ENCODE results near the gene PFAS.

Gene PFAS

DNA sequence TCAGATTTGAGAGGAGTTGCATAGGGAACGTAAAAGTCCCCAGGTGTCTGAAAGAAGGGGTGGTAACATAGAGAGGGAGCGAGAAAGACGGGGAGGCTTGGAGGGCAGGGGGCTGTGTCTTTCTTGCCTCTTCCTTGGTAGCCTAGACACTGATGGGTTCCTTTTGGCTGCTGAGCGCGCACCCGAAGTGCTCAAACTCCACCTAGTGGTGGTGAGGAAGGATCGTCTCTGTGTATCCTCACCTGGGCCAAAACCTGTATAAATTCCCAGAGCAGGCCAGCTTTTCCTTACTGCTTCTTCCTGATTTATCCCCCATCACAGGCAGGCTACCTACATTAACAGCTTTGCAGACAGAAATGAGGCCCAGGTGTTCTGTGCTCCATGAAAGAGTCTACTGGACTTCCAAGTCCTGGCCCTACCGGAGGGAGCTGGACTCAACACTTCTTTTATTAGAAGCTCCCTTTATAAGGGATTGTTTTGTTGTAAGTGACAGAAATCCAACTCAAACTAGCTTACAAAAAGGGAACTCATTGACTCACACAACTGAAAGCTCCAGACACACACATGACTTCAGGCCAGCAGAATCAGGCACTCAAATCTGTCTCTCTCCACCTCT lies 51.6 kb downstream of the PFAS start:
- DNase-seq, result peak; percentile 9 to 79

DNA sequence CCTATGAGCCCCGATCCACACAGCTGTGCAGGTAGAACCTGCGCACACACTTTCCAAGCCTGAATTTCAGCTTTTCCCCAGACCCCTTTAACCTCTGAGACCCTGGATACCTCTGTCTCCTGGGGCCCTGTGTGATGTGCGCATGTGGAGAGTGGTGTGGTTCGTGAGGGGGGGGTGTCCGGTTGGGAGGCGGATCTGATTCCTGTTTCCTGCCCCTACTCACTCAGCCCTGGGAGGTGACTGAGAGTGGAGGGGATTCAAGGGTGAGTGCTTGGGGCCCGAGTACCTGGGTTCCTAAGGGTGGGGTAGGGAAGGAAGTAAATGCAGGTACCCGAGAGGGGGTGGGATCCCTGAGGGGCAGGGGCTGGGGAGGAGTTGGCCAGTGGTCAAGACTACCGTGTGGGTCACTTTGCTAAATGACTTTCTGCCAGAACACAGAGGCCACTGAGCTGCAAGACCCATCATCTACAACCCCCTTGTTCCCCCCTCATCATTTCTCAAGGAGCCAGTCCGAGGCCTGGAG lies 61.6 kb downstream of the PFAS start:
- no peak for DNase-seq

DNA sequence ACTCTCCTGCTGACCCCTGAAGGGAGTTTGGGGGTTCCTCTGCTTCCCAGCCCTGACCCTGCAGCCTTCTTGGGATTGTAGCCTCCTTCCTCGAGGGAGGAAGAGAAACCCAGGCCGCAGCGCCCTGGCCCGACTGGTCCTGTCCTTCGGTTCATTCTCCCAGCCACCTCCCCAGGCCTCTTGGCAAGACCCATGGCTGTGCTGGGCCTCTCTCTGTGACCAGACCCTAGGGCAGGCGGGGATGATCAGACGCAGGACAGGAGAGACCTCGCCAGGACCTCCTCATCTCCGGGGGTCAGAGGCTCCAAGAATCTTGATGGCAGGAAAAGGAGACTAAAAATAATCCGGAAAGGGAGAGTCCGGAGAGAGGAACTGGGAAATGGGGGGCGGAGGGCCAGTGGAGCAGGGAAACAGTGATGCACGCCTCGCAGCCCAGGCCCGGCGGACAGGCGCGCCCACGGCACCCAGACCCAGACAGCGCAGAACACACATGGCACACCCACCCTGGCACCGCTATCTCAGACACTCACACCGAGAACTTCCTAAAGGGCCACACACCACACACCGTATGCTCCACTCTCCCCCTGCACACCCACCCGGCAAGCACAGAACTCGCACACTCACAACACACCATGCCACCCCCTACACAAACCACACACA lies 62.2 kb downstream of the PFAS start:
- DNase-seq, result no peak

DNA sequence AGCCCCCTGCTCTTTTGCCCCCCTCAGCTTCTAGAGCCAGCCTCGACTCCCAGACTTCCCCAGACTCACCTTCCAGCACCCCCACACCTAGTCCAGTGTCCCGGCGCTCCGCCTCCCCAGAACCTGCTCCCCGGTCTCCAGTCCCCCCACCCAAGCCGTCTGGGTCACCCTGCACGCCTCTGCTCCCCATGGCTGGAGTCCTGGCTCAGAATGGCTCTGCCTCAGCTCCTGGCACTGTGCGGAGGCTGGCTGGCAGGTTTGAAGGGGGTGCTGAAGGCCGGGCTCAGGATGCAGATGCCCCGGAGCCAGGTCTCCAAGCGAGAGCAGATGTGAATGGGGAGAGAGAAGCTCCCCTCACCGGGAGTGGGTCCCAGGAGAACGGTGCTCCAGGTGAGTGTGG lies 63.2 kb downstream of the PFAS start:
- no peak for DNase-seq

DNA sequence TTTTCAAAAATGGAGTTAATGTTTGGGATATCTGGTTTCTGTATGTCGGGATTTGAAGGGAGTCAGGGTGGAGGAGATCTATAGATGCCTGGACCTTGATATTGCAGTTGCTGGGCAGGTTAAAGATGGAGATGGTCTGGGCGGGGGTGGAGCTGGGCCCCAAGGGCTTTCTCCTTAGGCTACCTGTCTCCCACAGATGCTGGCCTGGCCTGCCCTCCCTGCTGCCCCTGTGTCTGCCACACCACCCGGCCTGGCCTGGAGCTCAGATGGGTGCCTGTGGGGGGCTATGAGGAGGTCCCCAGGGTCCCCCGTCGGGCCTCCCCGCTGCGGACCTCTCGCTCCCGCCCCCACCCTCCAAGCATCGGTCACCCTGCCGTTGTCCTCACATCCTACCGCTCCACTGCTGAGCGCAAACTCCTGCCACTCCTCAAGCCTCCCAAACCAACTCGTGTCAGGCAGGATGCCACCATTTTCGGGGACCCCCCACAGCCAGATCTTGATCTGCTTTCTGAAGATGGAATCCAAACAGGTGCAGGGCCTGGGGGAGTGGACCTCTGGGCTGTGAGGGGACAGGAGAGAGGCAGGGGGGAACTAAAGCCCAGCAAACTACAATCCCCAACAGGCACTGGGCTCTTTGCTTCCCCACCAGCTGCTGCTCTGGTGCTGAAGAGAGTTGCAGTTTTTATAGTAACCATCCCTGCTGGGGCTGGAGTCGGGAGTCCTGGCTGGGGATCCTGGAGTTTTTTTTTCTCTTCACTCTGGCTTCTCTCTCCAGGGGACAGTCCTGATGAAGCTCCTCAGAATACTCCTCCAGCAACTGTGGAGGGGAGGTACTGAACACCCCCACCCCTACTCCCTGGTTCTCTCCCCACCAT lies 63.9 kb downstream of the PFAS start:
- DNase-seq, result no peak

DNA sequence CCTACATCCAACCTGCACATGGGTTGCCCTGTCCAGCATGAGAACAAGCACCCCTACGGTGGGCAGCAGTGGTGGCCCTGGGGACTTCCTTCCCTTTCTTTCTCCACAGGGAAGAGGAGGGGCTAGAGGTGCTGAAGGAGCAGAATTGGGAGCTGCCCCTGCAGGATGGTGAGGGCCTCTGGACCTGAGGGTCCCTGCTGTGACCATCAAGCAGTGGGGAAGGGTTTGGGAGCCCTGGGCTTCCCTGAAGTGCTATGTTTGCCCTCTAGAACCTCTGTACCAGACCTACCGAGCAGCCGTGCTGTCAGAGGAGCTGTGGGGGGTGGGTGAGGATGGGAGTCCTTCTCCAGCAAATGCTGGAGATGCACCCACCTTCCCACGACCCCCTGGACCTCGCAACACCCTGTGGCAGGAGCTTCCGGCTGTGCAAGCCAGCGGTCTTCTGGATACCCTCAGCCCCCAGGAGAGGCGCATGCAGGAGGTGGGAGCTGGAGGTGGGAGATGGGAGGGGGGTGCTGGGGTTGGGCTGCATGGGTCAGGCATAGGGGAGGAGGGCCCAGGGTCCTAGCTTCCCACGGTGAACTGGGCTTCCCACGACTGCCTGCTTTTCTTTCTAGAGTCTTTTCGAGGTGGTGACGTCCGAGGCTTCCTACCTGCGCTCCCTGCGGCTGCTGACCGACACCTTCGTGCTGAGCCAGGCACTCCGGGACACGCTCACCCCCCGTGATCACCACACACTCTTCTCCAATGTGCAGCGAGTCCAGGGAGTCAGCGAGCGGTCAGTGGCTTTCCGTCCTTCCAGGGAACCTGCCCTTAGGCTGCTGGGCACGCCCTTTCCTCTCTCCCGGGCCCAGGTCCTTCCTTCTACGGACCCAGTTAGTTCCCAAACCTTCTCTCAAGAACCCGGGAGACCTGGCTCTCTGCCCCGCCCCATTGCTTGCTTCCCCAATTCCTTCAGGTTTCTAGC lies 66.0 kb downstream of the PFAS start:
- no peak for DNase-seq

DNA sequence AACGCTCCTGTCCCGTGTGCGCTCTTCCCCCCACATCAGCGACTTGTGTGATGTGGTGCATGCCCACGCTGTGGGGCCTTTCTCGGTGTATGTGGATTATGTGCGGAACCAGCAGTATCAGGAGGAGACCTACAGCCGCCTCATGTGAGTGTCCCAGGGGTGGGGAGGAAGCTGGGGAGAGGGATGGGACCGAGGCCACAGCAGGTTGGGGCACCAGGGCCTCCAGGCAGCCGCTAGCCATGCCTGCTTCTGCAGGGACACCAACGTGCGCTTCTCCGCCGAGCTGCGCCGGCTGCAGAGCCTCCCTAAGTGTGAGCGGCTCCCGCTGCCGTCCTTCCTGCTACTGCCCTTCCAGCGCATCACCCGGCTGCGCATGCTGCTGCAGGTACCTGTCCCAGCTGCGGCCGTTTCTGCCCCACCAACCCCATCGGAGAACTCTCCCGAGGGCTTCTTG lies 66.7 kb downstream of the PFAS start:
- DNase-seq, result no peak

DNA sequence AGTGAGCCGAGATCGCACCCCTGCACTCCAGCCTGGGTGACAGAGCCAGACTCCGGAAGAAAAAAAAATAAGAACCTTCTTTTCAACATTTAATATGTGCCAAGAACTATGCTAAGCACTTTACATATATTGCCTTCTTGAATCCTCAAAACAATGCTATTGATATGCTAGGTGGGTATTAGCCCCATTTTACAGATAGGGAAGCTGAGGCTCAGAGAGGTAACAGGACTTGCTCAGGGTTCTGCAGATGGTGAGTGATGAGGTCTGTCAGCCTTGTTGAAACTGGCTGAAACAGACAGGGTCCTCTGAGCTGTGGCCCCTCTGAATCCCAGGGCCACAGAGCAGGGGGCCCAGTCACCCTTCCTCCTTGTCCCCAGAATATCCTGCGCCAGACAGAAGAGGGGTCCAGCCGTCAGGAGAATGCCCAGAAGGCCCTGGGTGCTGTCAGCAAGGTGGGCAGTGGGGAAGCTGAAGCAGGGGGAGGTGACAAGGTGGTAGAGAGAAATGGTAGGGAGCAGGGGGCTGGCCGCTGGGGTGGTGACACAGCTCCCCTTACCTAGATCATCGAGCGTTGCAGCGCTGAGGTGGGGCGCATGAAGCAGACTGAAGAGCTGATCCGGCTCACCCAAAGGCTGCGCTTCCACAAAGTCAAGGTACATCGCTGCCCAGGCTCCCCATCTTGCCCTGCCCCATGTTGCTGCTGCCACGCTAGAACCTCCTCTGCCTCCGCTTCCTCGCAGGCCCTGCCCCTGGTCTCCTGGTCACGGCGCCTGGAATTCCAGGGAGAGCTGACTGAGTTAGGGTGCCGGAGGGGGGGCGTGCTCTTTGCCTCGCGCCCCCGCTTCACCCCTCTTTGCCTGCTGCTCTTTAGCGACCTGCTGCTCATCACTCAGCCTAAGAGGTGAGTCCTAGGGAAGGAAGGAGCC lies 69.2 kb downstream of the PFAS start:
- DNase-seq, result no peak

All from NCI-H446 (cell line).